Activated CD4-positive, alpha-beta T cell treated with anti-CD3 and anti-CD28 coated beads, Interleukin-2, amount 50 U/mL, for 48 hours (primary cell): ENCODE results near the gene GPR152.

ENCODE experiments used
- DNase-seq, 2 experiments: peaks; one replicate each; pipeline ENCODE4 v3.0.0-alpha.2; 2020

GPR152 gene

DNA sequence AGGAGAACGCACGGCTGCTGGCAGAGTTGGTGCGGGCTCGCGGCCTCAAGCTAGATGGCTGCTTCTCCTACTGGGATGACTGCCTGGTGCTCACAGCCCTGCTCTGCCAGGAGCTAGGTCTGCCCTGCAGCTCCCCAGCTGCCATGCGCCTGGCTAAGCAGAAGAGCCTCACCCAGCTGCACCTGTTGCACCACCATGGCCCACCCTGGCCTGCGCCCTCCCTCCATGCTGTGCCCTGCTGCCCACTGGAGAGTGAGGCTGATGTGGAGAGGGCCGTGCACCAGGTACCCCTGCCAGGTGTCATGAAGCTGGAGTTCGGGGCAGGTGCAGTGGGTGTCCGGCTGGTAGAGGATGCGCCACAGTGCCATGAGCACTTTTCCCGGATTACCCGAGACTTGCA lies 29.1 kb downstream of the GPR152 start:
- DNase-seq, result no peak

DNA sequence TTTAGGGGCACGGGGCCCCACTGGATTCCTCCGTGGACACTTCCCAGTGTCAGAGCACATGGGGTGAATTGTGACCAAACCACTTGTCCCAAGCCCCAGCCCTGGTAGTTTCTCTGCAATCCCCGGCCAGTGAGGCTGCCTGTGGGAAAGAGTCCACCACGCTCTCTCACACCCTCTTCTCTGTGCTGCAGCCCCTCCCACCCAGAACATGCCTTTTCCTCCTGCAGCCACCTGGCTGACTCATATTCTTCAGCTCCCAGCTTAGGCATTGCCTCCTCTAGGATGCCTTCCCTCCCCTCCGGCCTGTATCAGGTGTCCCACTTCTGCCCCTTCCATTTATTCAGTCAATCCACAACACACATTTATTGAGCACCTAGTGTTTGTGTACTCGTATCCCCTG lies 29.6 kb downstream of the GPR152 start:
- no peak for DNase-seq

GRCh38 chr11:67421430-67422031 lies 31.0 kb downstream of the GPR152 start:
- no peak for DNase-seq

GRCh38 chr11:67420646-67421429 lies 31.7 kb downstream of the GPR152 start:
- DNase-seq, result peak; percentile 98 to 99

DNA sequence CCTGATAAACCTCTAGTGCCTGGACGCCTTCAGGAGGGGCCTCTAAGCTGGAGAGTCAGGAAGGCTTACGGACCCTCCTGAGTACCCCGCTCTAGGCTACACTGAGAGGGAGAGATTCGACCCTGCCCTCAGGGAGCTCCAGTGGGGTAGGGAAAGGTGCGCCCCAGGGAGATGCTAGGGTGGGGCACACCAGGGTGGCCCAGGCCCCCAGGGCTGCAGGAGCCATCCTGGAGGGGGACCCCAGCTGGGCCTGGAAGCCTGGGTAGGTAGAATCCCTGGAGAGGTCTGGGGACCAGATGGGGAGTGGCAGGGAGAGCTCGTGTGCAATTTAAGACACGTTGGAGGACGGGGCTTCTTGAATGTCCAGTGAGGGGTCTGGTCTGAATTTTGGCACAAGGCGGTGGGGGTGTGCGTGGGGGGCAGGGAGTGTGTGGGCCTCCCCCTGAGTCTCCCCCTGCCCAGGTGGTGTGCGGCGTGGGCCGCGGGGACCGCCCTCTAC lies 32.3 kb downstream of the GPR152 start:
- peak in 1 of 2 experiments; percentile 21 for DNase-seq

GRCh38 chr11:67419325-67420049 lies 33.0 kb downstream of the GPR152 start:
- DNase-seq, result peak in 1 of 2 experiments; percentile 15

GRCh38 chr11:67418476-67419281 lies 33.9 kb downstream of the GPR152 start:
- DNase-seq, result peak in 1 of 2 experiments; percentile 41

GRCh38 chr11:67417425-67417824 lies 35.1 kb downstream of the GPR152 start:
- DNase-seq, result no peak

DNA sequence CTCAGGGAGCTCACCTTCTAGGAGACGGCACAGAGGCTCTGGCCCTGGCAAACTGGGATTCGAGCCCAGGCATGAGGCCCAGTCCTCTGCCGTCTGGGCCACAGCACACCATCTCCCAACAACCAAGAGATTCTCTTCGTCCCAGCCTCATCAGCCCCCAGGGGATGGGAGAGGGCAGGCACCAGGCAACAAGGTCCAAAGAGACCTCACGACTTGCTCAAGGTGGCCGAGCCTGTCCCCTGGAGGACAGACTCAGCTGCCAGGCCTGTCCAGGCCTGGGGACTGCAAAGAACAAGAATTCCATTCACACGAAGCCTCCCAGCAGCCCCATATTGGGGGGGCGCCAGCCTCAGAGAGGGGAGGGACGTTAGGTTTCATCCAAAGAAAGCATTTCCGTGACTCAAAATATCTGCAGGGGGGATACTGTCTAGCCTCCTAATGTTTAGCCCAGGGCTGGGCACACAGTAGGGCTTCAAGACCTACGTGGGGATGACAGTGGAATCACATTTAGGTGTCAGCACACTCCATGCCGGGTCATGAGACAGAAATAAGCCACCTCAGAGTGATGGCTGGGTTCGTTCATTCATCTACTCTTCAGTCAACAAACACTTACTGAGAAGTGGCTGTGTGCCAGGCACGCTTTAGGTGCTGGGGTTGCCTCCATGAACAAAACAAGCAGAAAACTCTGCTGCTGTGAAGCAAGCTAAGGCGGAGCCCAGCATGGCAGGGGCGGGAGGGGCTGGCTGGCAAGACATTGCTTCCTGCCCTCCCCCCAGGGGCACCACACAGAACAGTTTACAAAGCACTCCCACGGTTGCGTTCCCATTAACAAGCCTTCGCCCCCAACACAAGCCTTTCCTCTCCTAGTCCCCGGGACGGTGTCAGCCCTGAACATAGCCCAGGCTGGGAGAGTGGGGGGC lies 35.9 kb downstream of the GPR152 start:
- peak in 1 of 2 experiments; percentile 58 for DNase-seq

DNA sequence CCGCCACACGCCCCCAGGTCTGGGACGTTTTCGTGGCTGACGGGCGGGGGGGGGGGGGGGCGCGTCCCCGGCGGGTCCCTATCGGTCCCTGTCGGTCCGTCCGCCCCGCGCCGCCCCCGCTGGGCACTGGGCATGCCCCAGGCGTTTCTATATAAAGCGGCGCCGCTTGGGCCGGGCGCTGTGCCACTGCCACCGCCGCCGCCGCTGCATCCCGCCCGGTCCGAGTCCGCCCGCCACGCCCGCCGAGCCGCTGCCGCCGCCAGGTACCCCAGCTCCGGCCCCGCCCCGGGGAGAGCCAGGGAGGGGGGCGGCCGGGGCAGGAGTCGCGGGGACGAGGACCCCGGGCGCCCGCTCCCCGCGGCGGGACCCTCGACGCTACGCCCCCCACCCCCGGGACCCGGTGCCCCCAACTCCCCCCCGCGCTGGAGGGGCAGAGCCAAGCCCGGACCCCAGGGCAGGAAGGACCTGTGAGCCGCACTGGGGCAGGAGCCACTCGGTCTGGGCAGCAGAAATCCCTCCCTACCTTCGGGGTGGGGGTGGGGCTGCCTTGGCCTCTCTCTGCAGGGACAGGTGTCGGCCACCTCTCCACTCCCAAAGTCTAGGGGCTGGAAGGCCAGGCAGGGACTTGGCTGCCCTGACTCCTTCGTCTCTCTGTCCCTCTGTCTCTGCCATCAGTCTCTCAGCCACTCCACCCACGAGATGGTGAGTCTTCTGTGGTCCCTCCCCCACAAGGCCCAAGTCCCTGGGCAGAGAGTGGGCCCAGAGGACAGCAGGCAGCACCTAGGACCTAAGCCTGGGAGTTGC lies 36.8 kb downstream of the GPR152 start, which contains the start of gene CARNS1:
Gene CARNS1, plus strand, starts transcription at position 178 of the 804 bp plus-strand sequence. Its CDS starts 522 bp downstream, at position 700.
- DNase-seq, result no peak

DNA sequence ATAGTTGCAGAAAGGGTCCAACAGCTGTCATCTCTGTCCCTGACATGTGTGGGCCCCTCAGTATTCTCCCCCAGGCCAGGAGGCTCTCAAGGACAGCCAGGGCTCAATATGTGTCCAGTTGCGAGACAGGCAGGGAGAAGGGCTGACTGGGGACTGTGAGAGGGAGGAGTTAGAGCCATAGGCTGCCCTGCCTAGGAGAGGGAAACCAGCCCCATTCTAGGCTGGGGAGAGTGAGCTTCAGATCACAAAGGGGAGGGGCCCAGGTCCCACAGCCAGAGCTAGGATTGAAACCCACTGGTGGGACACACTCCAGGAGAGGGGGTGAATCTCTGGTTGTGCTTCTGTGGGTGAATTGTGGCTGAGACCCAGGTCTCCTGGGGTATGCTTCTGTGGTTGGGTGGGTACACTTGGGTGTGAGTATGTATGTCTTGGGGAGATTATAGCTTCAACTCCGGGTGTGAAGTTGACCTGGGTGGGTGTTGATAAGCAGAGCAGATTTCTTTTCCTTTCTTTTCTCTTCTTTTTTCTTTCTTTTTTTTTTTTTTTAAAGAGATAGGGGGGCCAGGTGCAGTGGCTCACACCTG lies 39.2 kb downstream of the GPR152 start:
- no peak for DNase-seq

GRCh38 chr11:67412495-67413179 lies 39.9 kb downstream of the GPR152 start:
- DNase-seq, result no peak

DNA sequence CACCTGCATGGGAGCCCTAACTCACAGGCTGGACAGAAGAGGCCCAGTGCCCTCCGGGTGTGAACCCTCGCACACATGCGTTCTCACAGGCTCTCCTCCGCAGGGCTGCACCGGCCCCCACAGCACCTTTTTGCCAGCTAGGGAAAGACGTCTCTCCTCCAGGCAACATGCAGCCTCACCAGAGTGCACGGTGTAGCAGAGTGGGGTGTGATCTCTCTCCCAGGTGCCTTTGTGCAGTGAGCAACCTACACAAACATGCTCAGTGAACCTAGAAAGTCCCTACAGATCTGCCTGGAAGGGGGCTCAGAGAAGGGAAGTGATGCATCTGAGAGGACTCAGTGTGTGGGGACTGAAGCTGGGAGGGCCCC lies 40.8 kb downstream of the GPR152 start:
- peak in 1 of 2 experiments; percentile 25 for DNase-seq

GRCh38 chr11:67410984-67411784 lies 41.3 kb downstream of the GPR152 start:
- no peak for DNase-seq

- DNase-seq, result peak in 1 of 2 experiments; percentile 20
These were observed 42.1 kb downstream of the GPR152 start for GRCh38 chr11:67410369-67410831.

DNA sequence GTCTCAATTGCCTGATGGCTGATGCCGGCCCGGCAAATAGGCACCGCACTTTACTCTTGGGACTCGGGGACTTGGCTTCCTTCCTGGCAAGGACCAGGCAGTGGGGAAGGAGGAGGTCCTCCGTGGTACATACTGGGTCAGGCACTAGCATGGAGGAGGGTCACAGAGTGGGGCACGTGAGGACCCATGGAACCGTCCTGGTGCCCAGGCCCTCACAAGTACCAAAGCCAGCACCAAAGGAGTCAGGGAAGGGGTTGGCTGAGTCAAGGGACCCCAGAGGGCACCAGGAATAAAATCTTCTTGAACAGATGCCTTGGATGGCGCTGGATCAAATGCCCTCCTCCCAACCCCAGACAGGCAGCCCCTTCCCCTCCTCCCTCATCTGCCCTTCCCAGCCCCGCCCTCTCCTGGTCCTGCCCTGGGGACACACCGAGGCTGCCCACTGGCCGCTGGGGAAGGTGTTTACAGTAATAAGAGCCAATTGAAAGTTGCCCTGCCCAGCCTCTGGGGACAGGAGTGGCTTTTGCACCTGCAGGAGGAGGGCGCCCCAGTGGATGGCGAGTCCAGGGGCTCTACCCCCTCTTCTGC lies 42.7 kb downstream of the GPR152 start:
- DNase-seq, result peak in 1 of 2 experiments; percentile 38

DNA sequence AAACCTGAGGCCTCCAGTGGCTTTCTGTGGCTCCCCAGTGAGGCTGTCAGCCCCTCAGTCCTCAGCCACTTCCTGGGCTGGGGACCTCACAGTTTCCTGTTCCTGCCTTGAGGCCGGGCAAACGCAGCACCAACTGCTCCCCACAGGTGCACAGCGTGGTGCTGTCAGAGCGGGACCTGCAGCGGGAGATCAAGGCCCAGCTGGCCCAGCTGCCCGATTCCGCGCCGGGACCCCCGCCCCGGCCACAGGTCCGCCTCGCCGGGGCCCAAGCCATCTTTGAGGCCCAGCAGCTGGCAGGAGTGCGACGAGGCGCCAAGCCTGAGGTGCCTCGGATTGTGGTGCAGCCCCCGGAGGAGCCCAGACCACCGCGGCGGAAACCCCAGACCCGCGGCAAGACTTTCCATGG lies 43.3 kb downstream of the GPR152 start:
- DNase-seq, result peak; percentile 70 to 80
